Measurements from ENCODE around the gene SMPX. TPM values are rescaled to one million over a fixed set of nuclear protein-coding genes. Genes with fewer than 3 reads are reported as not detected.
A peak's percentile ranks its signal among the peaks of the same experiment; 100 is the strongest.

Gene SMPX
- not detected in 2 replicates for total RNA-seq

- DNase-seq (ENCODE audit: low read depth) = no peak
- Histone ChIP-seq H3K4me3 (ENCODE audit: low read depth, low read length) (no peak within 1 kb of the TSS), H3K27me3 (ENCODE audit: control insufficient read depth, insufficient read depth, low read length) (no peaks in the 10 kb centered on the region), H3K36me3 (ENCODE audit: control insufficient read depth, insufficient read depth, low read length) (no peaks in the 10 kb centered on the region)
- TF ChIP-seq, protein P1, sequence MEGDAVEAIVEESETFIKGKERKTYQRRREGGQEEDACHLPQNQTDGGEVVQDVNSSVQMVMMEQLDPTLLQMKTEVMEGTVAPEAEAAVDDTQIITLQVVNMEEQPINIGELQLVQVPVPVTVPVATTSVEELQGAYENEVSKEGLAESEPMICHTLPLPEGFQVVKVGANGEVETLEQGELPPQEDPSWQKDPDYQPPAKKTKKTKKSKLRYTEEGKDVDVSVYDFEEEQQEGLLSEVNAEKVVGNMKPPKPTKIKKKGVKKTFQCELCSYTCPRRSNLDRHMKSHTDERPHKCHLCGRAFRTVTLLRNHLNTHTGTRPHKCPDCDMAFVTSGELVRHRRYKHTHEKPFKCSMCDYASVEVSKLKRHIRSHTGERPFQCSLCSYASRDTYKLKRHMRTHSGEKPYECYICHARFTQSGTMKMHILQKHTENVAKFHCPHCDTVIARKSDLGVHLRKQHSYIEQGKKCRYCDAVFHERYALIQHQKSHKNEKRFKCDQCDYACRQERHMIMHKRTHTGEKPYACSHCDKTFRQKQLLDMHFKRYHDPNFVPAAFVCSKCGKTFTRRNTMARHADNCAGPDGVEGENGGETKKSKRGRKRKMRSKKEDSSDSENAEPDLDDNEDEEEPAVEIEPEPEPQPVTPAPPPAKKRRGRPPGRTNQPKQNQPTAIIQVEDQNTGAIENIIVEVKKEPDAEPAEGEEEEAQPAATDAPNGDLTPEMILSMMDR (IDR thresholded peaks at IDR 0.05; ENCODE audit: insufficient read depth, low read length, severe bottlenecking) = no peak
- no peak for FAIRE-seq
Observed at GRCh38 chrX:21757960-21758359, at the start of gene SMPX. Gene SMPX, minus strand, starts transcription at chrX:21758116. Its CDS starts 3,826 bp downstream, at chrX:21754290.

GRCh38 chrX:21806691-21807090 lies 48.8 kb upstream of the SMPX start:
- FAIRE-seq (no peak), DNase-seq (ENCODE audit: low read depth) (peak; percentile 59)
- H3K36me3 ChIP-seq (ENCODE audit: control insufficient read depth, insufficient read depth, low read length) = no peaks in the 10 kb centered on the region
- H3K4me3 ChIP-seq (ENCODE audit: low read depth, low read length) = no peak overlapping the region
- no peaks in the 10 kb centered on the region for H3K27me3 ChIP-seq (ENCODE audit: control insufficient read depth, insufficient read depth, low read length)
- TF ChIP-seq, protein P1 (IDR thresholded peaks at IDR 0.05; ENCODE audit: insufficient read depth, low read length, severe bottlenecking) = no peak

GRCh38 chrX:21802839-21803238 lies 44.9 kb upstream of the SMPX start:
- Histone ChIP-seq H3K27me3 (ENCODE audit: control insufficient read depth, insufficient read depth, low read length) (no peaks in the 10 kb centered on the region), H3K36me3 (ENCODE audit: control insufficient read depth, insufficient read depth, low read length) (no peaks in the 10 kb centered on the region), H3K4me3 (ENCODE audit: low read depth, low read length) (no peak overlapping the region)
- TF ChIP-seq, protein P1 (IDR thresholded peaks at IDR 0.05; ENCODE audit: insufficient read depth, low read length, severe bottlenecking) = no peak
- FAIRE-seq (no peak), DNase-seq (ENCODE audit: low read depth) (no peak)

DNA sequence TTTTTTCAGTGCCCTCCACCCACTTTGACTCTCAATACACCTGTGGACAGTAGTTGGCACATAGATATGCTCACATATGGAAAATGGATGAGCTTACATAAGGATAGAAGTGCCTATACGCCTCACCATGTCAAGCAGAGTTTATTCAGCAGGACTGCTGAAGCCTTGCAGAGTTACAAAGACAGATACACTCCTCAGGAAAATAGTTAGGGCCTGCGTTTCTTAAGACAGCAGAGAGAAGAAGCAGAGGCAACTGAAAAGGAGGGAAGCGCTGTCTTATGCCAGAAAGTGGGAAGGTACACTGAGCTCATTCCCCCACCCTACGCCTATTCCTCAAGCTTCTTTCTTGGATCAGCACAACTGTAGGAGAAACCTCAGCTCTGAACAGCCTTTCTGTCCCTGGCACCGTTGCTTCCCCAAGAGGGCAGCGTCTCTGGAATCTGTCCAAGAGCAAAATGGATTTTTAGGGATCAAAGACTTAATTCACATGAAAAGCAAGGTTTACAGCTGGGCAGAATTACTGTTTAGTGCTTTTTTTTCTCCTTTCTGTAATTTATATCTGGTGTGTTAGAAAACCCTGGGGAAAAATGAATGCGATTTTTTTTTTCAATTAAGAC lies 44.2 kb upstream of the SMPX start:
- H3K4me3 ChIP-seq (ENCODE audit: low read depth, low read length) = no peak overlapping the region
- no peaks in the 10 kb centered on the region for H3K36me3 ChIP-seq (ENCODE audit: control insufficient read depth, insufficient read depth, low read length)
- FAIRE-seq (no peak), DNase-seq (ENCODE audit: low read depth) (no peak)
- TF ChIP-seq, protein P1 (IDR thresholded peaks at IDR 0.05; ENCODE audit: insufficient read depth, low read length, severe bottlenecking) = no peak
- no peaks in the 10 kb centered on the region for H3K27me3 ChIP-seq (ENCODE audit: control insufficient read depth, insufficient read depth, low read length)

GRCh38 chrX:21800344-21800770 lies 42.4 kb upstream of the SMPX start:
- Histone ChIP-seq H3K36me3 (ENCODE audit: control insufficient read depth, insufficient read depth, low read length) (no peaks in the 10 kb centered on the region), H3K4me3 (ENCODE audit: low read depth, low read length) (no peak overlapping the region), H3K27me3 (ENCODE audit: control insufficient read depth, insufficient read depth, low read length) (no peaks in the 10 kb centered on the region)
- DNase-seq (ENCODE audit: low read depth) (peak; percentile 9), FAIRE-seq (peak; percentile 18)
- TF ChIP-seq, protein P1 (IDR thresholded peaks at IDR 0.05; ENCODE audit: insufficient read depth, low read length, severe bottlenecking) = no peak

GRCh38 chrX:21799767-21800166 lies 41.9 kb upstream of the SMPX start:
- no peaks in the 10 kb centered on the region for H3K36me3 ChIP-seq (ENCODE audit: control insufficient read depth, insufficient read depth, low read length)
- TF ChIP-seq, protein P1 (IDR thresholded peaks at IDR 0.05; ENCODE audit: insufficient read depth, low read length, severe bottlenecking) = no peak
- DNase-seq (ENCODE audit: low read depth) (no peak), FAIRE-seq (no peak)
- H3K4me3 ChIP-seq (ENCODE audit: low read depth, low read length) = no peak overlapping the region
- no peaks in the 10 kb centered on the region for H3K27me3 ChIP-seq (ENCODE audit: control insufficient read depth, insufficient read depth, low read length)

All from bronchial epithelial cell (primary cell).